K562 (cell line): Measurements from ENCODE around the gene PVALEF. TPM values are rescaled to one million over a fixed set of nuclear protein-coding genes. Genes with fewer than 3 reads are reported as not detected.

ENCODE experiments used
- ATAC-seq: fragments of 200-7000 bp; cut with Tn5 transposase; 3 replicates; pipeline ENCODE4 v1.9.1; 2020; ENCODE audit warnings: moderate library complexity
- BruUV-seq: library from RNA; stranded (reverse); fragments of 400-500 nt; replicated peaks from 2 replicates; lab custom pipeline; 2021; lab: Mats Ljungman, UMichigan
- CTCF ChIA-PET: fragments of 300-600 bp; formaldehyde crosslinking; extraction: SDS; loops from one replicate; lab custom pipeline; 2021; ENCODE audit warnings: low intra/inter-chr PET ratio; lab: Yijun Ruan, JAX
- POLR2A ChIA-PET: fragments of 300-600, 350-650 bp; sonication (Branson Sonifier 250); formaldehyde crosslinking; extraction: SDS; loops from one replicate; lab custom pipeline; 2021; ENCODE audit warnings: antibody characterized with exemption, inconsistent platforms; lab: Yijun Ruan, JAX
- DNase-seq, 4 experiments: peaks; one replicate each; pipeline versions ENCODE4 v3.0.0 to v3.0.0-alpha.2; 2011 to 2018; ENCODE audit warnings: low spot score in 3 of 4, mixed read lengths in 3 of 4; ENCODE audit errors: extremely low read depth in 1 of 4
- FAIRE-seq: peaks from 2 replicates; lab custom pipeline; 2011; peaks lifted over from hg19 to GRCh38; lab: Jason Lieb, UNC
- H2AFZ ChIP-seq: 2 replicates; pipeline ENCODE4 v1.6.0; 2011; ENCODE audit warnings: low read depth, low read length, control low read depth, inconsistent platforms
- H3K27ac ChIP-seq: fragments of 200-600 bp; 3 replicates; pipeline ENCODE4 v1.8.0; 2011; ENCODE audit warnings: low read depth, mild to moderate bottlenecking, control low read depth, inconsistent platforms, low read length, moderate library complexity, mixed read lengths; ENCODE audit errors: extremely low read depth
- H3K27me3 ChIP-seq, 2 experiments: fragments of 300-600 bp in 1 of 2; 2 replicates in 1 of 2; 3 replicates in 1 of 2; pipeline versions ENCODE4 v1.6.0 to v1.8.0; 2011; ENCODE audit warnings: inconsistent platforms in 2 of 2, low read length in 2 of 2, mild to moderate bottlenecking in 1 of 2, mixed read lengths in 1 of 2, moderate library complexity in 1 of 2; ENCODE audit not compliant: control insufficient read depth in 2 of 2, insufficient read depth in 2 of 2
- H3K36me3 ChIP-seq: fragments of 300-600 bp; 3 replicates; pipeline ENCODE4 v1.8.0; 2011; ENCODE audit warnings: mild to moderate bottlenecking, low read length, inconsistent platforms; ENCODE audit not compliant: control insufficient read depth, insufficient read depth
- H3K4me1 ChIP-seq, 2 experiments: fragments of 200-600 bp in 1 of 2; replicated peaks in 1 of 2; 2 replicates in 1 of 2; 3 replicates in 1 of 2; pipeline versions ENCODE4 v1.5.1 to v1.8.0; 2011; ENCODE audit warnings: inconsistent platforms in 2 of 2, low read length in 2 of 2, mild to moderate bottlenecking in 1 of 2, mixed read lengths in 1 of 2, moderate library complexity in 1 of 2; ENCODE audit not compliant: control insufficient read depth in 2 of 2, insufficient read depth in 2 of 2
- H3K4me2 ChIP-seq: 2 replicates; pipeline ENCODE4 v1.6.1; 2011; ENCODE audit warnings: low read length, control low read depth, inconsistent platforms, mixed read lengths; ENCODE audit not compliant: insufficient read depth
- H3K4me3 ChIP-seq: fragments of 200-600 bp; sonication (generic), shearing (Covaris generic); 2 replicates; pipeline ENCODE4 v1.5.1; 2016; ENCODE audit warnings: control low read depth, inconsistent platforms
- H3K79me2 ChIP-seq: fragments of 200-600 bp; 3 replicates; pipeline ENCODE4 v1.8.0; 2011; ENCODE audit warnings: low read length, inconsistent platforms; ENCODE audit not compliant: control insufficient read depth, insufficient read depth
- H3K9ac ChIP-seq, 2 experiments: 2 replicates each; pipeline versions ENCODE4 v1.6.0 to v1.6.1; 2011; ENCODE audit warnings: low read depth in 2 of 2, low read length in 2 of 2, control low read depth in 1 of 2, inconsistent platforms in 1 of 2, mild to moderate bottlenecking in 1 of 2, mixed read lengths in 1 of 2; ENCODE audit not compliant: insufficient read depth in 1 of 2
- H3K9me1 ChIP-seq: one replicate; pipeline ENCODE4 v1.6.0; 2011; ENCODE audit warnings: inconsistent platforms, mild to moderate bottlenecking, low read length, moderate library complexity; ENCODE audit not compliant: control insufficient read depth, insufficient read depth
- H3K9me3 ChIP-seq: replicated peaks from 2 replicates; pipeline ENCODE4 v1.5.1; 2011; ENCODE audit warnings: low read depth, low read length, inconsistent platforms; ENCODE audit not compliant: control insufficient read depth, insufficient read depth
- H4K20me1 ChIP-seq: replicated peaks from 2 replicates; pipeline ENCODE4 v1.6.1; 2011; ENCODE audit warnings: low read length, inconsistent platforms, mixed read lengths; ENCODE audit not compliant: control insufficient read depth, insufficient read depth
- AFF4 ChIP-seq: sonication (generic); formaldehyde crosslinking; IDR thresholded peaks from 2 replicates; pipeline ENCODE4 v1.8.0; 2023; ENCODE audit warnings: mild to moderate bottlenecking, missing genetic modification reagents
- ATF7 ChIP-seq: fragments of 450-650 bp; IDR thresholded peaks from 2 replicates; pipeline ENCODE4 v1.7.1; 2014; ENCODE audit warnings: mild to moderate bottlenecking, moderate library complexity
- BRD9 ChIP-seq: fragments of 450-650 bp; IDR thresholded peaks from 2 replicates; pipeline ENCODE4 v1.6.1; 2018; ENCODE audit warnings: low read depth; ENCODE audit not compliant: partially characterized antibody
- CBFB ChIP-seq: sonication (generic); formaldehyde crosslinking; IDR thresholded peaks from 2 replicates; pipeline ENCODE4 v1.4.0; 2020; ENCODE audit warnings: mild to moderate bottlenecking, missing genetic modification reagents
- CREBBP ChIP-seq: IDR thresholded peaks from one replicate; pipeline ENCODE4 v1.6.1; 2012; ENCODE audit warnings: low read depth, mild to moderate bottlenecking, control low read depth, inconsistent platforms, low read length
- GTF2A2 ChIP-seq: IDR thresholded peaks from 2 replicates; pipeline ENCODE4 v1.6.1; 2016; ENCODE audit warnings: mild to moderate bottlenecking, missing genetic modification characterization, missing compliant biosample characterization
- HDAC2 ChIP-seq: fragments of 450-650 bp; IDR thresholded peaks from 2 replicates; pipeline ENCODE4 v1.6.1; 2016; ENCODE audit warnings: mild to moderate bottlenecking
- NFIC ChIP-seq: fragments of 450-650 bp; IDR thresholded peaks from 2 replicates; pipeline ENCODE4 v1.6.1; 2017; ENCODE audit warnings: mild to moderate bottlenecking, inconsistent platforms
- NR2F6 ChIP-seq: fragments of 450-650 bp; formaldehyde crosslinking; IDR thresholded peaks from 2 replicates; pipeline ENCODE4 v1.4.0; 2020; ENCODE audit warnings: mild to moderate bottlenecking
- NR3C1 ChIP-seq: sonication (generic); formaldehyde crosslinking; IDR thresholded peaks from 2 replicates; pipeline ENCODE4 v1.8.1; 2022; ENCODE audit warnings: missing genetic modification reagents
- RBM39 ChIP-seq: fragments of 200-400 bp; formaldehyde crosslinking; optimal IDR thresholded peaks from 2 replicates; pipeline ENCODE3; 2018; ENCODE audit warnings: low read depth, low read length
- TCF15 ChIP-seq: fragments of 250-450 bp; sonication (Bioruptor Pico); IDR thresholded peaks from 2 replicates; pipeline ENCODE4 v1.8.0; 2022; ENCODE audit warnings: moderate library complexity, mild to moderate bottlenecking, inconsistent platforms
- ZC3H4 ChIP-seq: sonication (generic); formaldehyde crosslinking; IDR thresholded peaks from 2 replicates; pipeline ENCODE4 v1.9.0; 2021; ENCODE audit warnings: missing genetic modification reagents, borderline replicate concordance
- ZNF282 ChIP-seq: sonication (generic); formaldehyde crosslinking; IDR thresholded peaks from 2 replicates; pipeline ENCODE4 v1.8.1; 2023; ENCODE audit warnings: missing genetic modification reagents
- ZNF398 ChIP-seq: fragments of 250-450 bp; sonication (Bioruptor Pico); IDR thresholded peaks from 2 replicates; pipeline ENCODE4 v1.8.0; 2021; ENCODE audit warnings: moderate library complexity, mild to moderate bottlenecking, inconsistent platforms
- ZNF41 ChIP-seq: fragments of 250-450 bp; sonication (Bioruptor Pico); conservative IDR thresholded peaks from 2 replicates; pipeline ENCODE4 v1.4.0; 2020; ENCODE audit warnings: mild to moderate bottlenecking
- ZNF668 ChIP-seq: fragments of 250-450 bp; sonication (Bioruptor Pico); IDR thresholded peaks from 2 replicates; pipeline ENCODE4 v1.8.0; 2022; ENCODE audit warnings: mild to moderate bottlenecking, inconsistent platforms
- WGBS: fragments of 100-300 bp; shearing (Covaris generic); methylation state at CpG from one replicate; pipeline ENCODE4 v1.1.6; 2016; ENCODE audit warnings: low coverage, mixed read lengths; ENCODE audit not compliant: insufficient coverage; ENCODE audit errors: missing lambda C conversion rate; 5-methylcytosine and 5-hydroxymethylcytosine counted together
- in situ Hi-C: fragments of 300-500 bp; cut with MboI; formaldehyde crosslinking; loops from 4 replicates; pipeline ENCODE4 v1.15.0; 2018; ENCODE audit warnings: inconsistent platforms, mixed read lengths
- intact Hi-C: fragments of 100-400 bp; cut with micrococcal nuclease; formaldehyde crosslinking; loops from 2 replicates; pipeline ENCODE4 v1.14.2; 2022
- polyA plus RNA-seq, 8 experiments: library from polyadenylated mRNA; depleted of rRNA in 4 of 8; stranded (reverse) in 5 of 8; unstranded in 3 of 8; fragments of >200 nt; fragmentation: Nextera tagmentation in 2 of 8; fragmentation: Illumina TruSeq in 1 of 8; extraction: Ambion mirVana in 2 of 8; extraction: Trizol in 1 of 8; gene quantifications; 2 replicates each; pipeline versions ENCODE4 v1.2.1 to v1.2.3, GENCODE V29; 2011 to 2014; ENCODE audit warnings: inconsistent platforms in 1 of 8, missing spikeins in 1 of 8
- total RNA-seq, 7 experiments: library from RNA; depleted of rRNA in 6 of 7; stranded (reverse); fragments of >200 nt in 6 of 7; fragmentation: Illumina TruSeq in 2 of 7; extraction: Trizol in 2 of 7; gene quantifications; 2 replicates each; pipeline versions ENCODE4 v1.2.1 to v1.2.3, GENCODE V29; 2011 to 2021; ENCODE audit warnings: low replicate concordance in 1 of 7

The PVALEF gene
- total and polyA plus RNA-seq, 9 of the 15 experiments (the other 6 are each of a cell fraction or from before 2014, with no cell fraction given), result not detected

GRCh38 chr17:81221842-81222619, 56.7 kb downstream of the PVALEF start:
- peak overlapping the region; percentile 82 for H3K4me2 ChIP-seq
- no peaks in the 10 kb centered on the region for H3K9me1 ChIP-seq
- in situ Hi-C loops, result no loop called here
- intact Hi-C loops, result loop anchor here (10.0 kb wide), 1 partner anchor 237 kb away; no protein-coding TSS in a partner anchor
- ATAC-seq (no peak), DNase-seq (no peak), FAIRE-seq (no peak)
- H3K4me1 ChIP-seq, result peaks cover 9 to 45% of the 10 kb centered on the region in 2 experiments
- H4K20me1 ChIP-seq, result no peaks in the 10 kb centered on the region
- peaks cover 5% of the 10 kb centered on the region; the same call in 2 of the 3 replicates for H3K79me2 ChIP-seq
- CTCF ChIA-PET, result interaction anchor here (0.6 kb wide), 1 partner anchor 37 kb away, joined by 3 read pairs; no protein-coding TSS in a partner anchor
- H3K4me3 ChIP-seq, result peak overlapping the region; percentile 93
- H3K36me3 ChIP-seq, result peaks cover 8% of the 10 kb centered on the region; the same call in 1 of the 3 replicates
- no peaks in the 10 kb centered on the region for H3K9me3 ChIP-seq
- BruUV-seq, result no TSS peak
- H3K27ac ChIP-seq, result 0 out of 3 replicates have a peak overlapping the region, but pooled peaks have one; percentile 49
- POLR2A ChIA-PET, result interaction anchor here (0.5 to 1.4 kb wide), 6 partner anchors 9 to 481 kb away, joined by 3 to 4 read pairs (median 3); partner anchors contain the start of genes MRPL12, NDUFAF8 and TEPSIN
- WGBS, result 42% methylated on average over 19 of the region's 24 CpGs
- peak overlapping the region; percentile 59 to 89; a peak in 3 of 4 replicates for H3K9ac ChIP-seq
- peak overlapping the region; percentile 89 for H2AFZ ChIP-seq
- H3K27me3 ChIP-seq, result no peaks in the 10 kb centered on the region
- TF ChIP-seq NFIC (no peak), TCF15 (CRISPR knock-in tag) (no peak), ZNF668 (CRISPR knock-in tag) (no peak), BRD9 (no peak), ZNF41 (CRISPR knock-in tag) (no peak), NR3C1 (no peak), NR2F6 (CRISPR knock-in tag) (no peak), AFF4 (0 out of 2 replicates have a peak, but pooled peaks have one; percentile 72), CREBBP (no peak), GTF2A2 (tag) (no peak), CBFB (CRISPR knock-in tag) (peak; percentile 23; the same call in 1 of the 2 replicates), ZNF398 (CRISPR knock-in tag) (no peak), ZC3H4 (CRISPR knock-in tag) (0 out of 2 replicates have a peak, but pooled peaks have one; percentile 14), ATF7 (no peak), HDAC2 (no peak), RBM39 (no peak), ZNF282 (no peak)
